Right kidney (tissue), 9 donors: ENCODE measurements around the gene LRP4.
"Not testable (repeated sequence)": the region's sequence is repeated elsewhere in the genome, so short reads cannot be mapped to it uniquely, and the experiment has no call there.

Source experiments
- DNase-seq: peaks from one replicate; pipeline ENCODE4 v3.0.0-alpha.2; 2016
- long read RNA-seq, 8 donors: transcript quantifications; one replicate each; lab custom pipeline, GENCODE V29; 2026

The LRP4 gene, protein sequence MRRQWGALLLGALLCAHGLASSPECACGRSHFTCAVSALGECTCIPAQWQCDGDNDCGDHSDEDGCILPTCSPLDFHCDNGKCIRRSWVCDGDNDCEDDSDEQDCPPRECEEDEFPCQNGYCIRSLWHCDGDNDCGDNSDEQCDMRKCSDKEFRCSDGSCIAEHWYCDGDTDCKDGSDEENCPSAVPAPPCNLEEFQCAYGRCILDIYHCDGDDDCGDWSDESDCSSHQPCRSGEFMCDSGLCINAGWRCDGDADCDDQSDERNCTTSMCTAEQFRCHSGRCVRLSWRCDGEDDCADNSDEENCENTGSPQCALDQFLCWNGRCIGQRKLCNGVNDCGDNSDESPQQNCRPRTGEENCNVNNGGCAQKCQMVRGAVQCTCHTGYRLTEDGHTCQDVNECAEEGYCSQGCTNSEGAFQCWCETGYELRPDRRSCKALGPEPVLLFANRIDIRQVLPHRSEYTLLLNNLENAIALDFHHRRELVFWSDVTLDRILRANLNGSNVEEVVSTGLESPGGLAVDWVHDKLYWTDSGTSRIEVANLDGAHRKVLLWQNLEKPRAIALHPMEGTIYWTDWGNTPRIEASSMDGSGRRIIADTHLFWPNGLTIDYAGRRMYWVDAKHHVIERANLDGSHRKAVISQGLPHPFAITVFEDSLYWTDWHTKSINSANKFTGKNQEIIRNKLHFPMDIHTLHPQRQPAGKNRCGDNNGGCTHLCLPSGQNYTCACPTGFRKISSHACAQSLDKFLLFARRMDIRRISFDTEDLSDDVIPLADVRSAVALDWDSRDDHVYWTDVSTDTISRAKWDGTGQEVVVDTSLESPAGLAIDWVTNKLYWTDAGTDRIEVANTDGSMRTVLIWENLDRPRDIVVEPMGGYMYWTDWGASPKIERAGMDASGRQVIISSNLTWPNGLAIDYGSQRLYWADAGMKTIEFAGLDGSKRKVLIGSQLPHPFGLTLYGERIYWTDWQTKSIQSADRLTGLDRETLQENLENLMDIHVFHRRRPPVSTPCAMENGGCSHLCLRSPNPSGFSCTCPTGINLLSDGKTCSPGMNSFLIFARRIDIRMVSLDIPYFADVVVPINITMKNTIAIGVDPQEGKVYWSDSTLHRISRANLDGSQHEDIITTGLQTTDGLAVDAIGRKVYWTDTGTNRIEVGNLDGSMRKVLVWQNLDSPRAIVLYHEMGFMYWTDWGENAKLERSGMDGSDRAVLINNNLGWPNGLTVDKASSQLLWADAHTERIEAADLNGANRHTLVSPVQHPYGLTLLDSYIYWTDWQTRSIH (N-terminal part only)
- long read RNA-seq, donor 1, full-length matches to known transcripts = 3 of 3 reads
- long read RNA-seq, donor 1, partial matches to known transcripts = 0 of 3 reads
- long read RNA-seq, donor 1, other reads (novel, unspliced or antisense) = 0 of 3 reads
- long read RNA-seq, donor 2, full-length matches to known transcripts = 3 of 10 reads
- long read RNA-seq, donor 2, partial matches to known transcripts = 7 of 10 reads
- long read RNA-seq, donor 2, other reads (novel, unspliced or antisense) = 0 of 10 reads
- long read RNA-seq, donor 3, partial matches to known transcripts = 0 of 1 reads
- long read RNA-seq, donor 3, other reads (novel, unspliced or antisense) = 0 of 1 reads
- long read RNA-seq, donor 4, partial matches to known transcripts = 0 of 1 reads
- long read RNA-seq, donor 4, other reads (novel, unspliced or antisense) = 0 of 1 reads
- long read RNA-seq, donor 5, partial matches to known transcripts = 0 of 1 reads
- long read RNA-seq, donor 5, other reads (novel, unspliced or antisense) = 0 of 1 reads
- long read RNA-seq, donor 6, partial matches to known transcripts = 0 of 2 reads
- long read RNA-seq, donor 6, other reads (novel, unspliced or antisense) = 0 of 2 reads
- long read RNA-seq, donor 7 = 0 reads
- long read RNA-seq, donor 8, partial matches to known transcripts = 0 of 1 reads
- long read RNA-seq, donor 8, other reads (novel, unspliced or antisense) = 0 of 1 reads

DNA sequence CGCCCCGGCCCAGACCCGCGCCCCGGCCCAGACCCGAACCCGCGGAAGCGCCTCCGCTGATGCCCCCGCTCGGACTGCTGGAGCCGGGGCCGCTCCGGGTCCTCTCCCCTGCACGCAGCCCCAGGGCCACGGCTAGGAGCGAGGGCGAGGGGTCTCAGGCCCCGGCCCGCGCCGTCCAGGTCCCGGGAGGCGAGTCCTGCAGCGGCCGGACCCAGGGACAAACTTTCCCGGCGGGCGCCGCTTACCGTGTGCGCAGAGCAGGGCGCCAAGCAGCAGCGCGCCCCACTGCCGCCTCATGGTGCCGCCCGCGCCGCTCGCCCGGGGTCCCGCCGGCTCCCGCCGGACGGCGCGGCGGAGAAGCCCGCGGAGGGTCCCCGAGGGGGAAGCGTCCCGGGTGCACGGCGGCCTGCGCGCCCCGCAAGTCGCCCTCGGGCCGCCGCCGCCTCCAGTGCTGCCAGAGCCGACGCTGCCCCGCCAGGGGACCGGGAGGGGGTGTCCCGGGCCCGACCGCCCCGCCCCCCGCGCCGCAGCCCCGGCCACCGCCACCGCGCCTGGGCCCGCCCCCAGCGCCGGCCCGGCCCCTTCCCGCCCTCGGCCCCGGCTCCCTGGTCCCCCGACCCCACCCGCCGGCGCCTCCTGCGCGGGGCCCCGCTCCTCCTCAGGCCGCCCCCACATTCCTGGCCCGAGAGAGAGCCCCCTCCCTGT is at the start of gene LRP4:
Gene LRP4, minus strand, starts transcription at position 468 of the 705 bp plus-strand sequence. Its CDS starts 171 bp downstream, at position 297.
- DNase-seq = peak; percentile 80

DNA sequence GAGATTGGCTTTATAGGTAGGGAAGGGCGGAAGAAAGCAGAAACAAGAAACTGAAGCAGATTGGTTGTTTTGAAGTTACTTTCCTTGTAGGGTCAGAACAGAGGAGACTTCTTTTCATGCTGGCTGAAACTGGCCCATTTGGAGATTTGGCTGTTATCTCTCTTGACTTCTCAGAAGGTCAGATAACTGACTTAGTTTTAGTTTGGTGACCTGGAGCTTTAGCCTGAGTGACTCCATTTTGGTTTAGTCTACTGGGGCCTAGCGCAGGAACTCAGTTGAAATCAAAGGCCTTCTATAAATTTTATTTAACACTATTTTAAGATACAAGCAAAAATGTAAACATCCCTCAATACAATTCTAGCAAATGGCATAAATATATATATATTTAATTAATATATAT is 49.6 kb upstream of the LRP4 start:
- no peak for DNase-seq

DNA sequence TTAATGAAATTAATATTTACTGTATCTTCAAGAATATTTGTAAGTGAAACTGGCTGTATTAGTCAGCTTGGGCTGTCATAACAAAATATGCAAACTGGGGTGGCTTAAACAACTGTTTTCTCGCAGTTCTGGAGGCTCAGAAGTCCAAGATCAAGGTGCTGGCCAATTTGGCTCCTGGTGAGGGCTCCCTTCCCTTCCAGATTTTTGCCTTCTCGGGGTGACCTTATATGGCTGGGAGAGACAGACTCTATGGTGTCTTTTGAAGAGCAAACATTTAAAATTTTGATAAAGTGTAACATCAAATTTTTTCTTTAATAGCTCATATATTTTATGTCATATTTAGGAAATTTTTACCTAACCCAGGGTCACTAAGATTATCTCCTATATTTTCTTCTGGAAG is 48.4 kb upstream of the LRP4 start:
- DNase-seq = no peak

DNA sequence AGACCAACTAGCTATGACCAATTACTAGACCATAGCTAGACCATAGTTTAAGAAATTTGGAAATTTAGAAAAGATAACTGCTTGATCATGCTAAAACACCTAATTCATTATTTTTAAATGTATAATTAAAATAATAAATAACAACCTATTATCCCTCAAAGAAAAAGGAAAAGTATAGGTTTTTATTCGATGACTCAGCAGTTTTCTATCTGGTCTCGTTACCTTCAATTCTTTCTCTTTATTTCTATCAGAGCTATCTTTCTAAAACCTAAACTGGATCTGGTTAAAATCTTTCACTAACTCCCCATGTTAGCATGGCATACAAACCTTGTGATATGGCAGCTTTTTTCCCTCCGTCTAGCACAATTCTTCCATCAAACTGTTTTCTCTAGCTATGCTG is 45.5 kb upstream of the LRP4 start:
- no peak for DNase-seq

DNA sequence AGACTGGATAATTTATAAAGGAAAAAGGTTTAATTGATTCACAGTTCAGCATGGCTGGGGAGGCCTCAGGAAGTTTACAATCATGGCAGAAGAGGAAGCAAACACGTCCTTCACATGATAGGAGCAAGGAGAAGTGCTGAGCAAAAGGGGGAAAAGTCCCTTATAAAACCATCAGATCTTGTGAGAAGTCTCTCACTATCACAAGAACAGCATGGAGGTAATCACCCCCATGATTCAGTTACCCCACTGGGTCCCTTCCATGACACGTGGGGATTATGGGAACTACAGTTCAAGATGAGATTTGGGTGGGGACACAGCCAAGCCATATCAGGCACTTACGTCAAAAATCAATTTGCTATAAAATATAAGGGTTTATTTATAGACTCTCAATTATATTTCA is 43.5 kb upstream of the LRP4 start:
- DNase-seq = not testable (repeated sequence)

DNA sequence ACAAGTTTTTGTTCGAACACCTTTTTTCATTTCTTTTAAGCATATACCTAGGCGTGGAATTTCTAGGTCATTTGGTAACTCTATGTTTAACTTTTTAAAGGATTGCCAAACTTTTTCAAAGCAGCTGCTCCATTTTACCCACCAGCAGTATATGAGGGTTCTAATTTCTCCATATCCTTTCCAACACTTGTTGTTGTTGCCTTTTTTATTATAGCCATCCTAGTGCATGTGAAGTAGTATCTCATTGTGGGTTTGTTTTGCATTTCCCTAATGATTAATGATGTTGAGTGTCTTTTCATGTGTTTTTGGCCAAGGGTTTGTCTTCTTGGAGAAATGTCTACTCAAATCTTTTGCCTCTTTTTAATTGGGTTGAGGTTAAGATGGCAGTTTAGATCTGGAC is 42.7 kb upstream of the LRP4 start:
- no peak for DNase-seq

DNA sequence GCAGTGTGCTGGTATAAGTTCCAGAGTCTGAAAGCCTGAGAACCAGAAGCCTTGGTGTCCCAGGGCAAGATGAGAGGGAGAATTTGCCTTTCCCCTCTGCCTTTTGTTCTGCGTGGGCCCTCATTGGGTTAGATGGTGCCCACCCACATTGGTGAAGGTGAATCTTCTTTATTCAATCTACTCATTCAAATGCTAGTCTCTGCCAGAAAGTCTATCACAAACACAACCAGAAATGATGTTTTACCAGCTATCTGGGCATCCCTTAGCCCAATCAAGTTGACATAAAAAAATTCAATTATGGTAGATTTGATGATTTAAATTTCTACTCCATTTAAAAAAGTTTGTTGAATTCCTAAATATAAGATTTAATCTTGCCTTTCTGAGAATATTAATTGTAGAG is 40.4 kb upstream of the LRP4 start:
- DNase-seq = no peak

DNA sequence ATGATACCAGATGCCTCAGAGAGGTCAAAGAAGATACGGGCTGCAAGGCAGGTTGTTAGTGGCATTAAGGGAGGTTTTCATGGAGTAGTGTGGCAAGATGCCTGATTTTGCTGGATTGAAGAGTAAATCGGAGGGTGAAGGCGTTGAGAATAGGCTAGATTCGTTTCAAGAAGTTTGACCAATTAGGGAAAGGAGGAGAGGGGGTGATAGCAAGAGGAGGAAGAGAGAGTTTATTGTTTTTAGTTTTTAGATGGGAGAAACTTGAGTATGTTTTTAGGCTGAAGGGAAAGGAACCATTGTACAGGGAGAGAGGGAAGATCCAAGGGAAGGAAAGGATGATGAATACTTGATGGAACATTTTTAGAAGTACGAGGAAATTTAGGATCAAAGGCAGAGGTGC is 34.7 kb upstream of the LRP4 start:
- no peak for DNase-seq

DNA sequence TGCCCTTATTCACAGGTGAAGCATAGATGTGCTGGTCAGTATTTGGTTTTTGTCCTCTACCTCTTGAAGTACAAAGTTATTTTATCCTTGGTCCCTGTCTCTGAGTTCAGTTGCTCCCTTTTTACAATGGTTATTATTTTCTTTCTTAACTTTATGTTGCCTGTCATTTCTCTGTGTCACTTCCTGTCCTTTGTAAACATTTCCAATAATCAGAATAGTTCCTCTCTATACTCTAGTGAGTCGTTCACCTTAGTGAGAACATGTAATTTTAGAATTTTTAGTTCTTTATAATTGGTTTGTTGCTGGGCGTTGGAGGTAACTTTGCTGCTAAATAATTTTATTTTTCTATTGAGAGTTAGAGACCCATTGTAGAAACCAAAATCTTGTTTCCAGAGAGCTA is 34.2 kb upstream of the LRP4 start:
- DNase-seq = no peak

DNA sequence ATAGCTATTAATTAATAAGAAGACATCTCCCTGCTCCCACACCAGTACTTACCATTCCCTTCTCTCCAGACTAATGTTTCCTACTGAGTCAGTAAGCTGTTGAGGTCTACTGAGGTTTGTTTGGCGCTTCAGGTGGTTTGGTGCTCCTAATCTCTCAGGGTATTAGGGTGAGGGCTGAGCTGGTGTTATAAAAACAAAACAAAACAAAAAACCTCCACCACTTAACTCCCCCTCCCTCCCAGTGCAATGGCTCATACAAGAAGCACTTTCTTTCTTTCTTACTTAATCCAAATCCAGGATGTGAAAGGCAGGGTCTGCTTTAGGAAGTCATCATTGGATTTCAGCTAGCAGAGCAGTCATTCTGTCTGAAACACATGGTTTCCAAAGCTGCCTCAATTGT is 33.5 kb upstream of the LRP4 start:
- DNase-seq = no peak

DNA sequence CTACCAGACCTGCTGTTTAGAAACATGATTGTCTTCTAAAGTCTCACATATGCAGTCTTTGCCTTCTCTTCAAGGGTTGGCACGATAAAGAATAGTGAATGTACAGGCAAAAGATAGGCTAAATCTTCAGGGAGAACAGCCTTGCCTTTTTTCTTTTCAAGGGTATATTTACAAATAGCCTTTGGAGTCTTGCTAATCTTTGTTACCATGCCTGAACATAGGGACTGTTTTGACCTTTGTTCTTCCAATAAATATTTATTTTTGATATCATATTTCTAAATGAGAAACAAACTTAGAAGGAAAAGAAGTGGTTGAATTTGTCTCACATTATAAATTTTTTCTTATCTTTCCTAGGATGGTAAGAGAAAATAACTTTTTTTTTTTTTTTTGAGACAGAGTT is 30.9 kb upstream of the LRP4 start:
- no peak for DNase-seq

DNA sequence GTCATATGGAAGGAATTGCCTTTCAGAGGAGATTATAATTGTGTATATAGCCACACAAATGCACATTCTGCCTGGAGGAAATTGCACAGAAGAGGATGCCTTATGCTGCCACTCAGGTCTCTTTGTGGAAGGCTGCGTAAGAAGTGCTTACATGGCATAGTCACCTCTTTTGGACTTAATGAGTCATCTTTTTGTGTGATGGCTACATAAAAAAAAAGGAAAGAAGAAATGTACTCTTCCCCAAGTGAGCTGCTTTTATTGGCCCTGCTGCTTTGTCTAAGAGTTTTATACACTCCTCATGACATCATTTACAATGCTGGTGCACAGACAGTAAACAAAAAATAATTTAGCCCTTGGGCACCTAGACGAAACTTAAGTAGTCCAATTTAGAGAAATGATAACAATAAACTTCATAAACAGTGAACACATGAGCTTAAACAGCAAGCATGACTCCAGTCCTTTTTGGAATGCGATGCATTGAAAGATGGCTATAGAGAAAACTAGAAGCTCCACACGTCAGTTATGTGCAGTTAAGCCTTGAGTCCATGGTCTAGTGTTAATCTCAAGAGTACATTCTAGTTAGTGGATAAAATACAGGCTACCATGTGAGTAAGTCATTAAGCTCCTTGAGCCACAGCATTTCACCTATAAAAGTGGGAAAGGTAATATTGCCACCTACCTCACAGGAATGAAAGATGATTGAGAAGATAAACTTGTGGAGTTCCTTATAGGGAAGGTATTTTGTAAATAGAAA is 30.2 kb upstream of the LRP4 start:
- DNase-seq = no peak

DNA sequence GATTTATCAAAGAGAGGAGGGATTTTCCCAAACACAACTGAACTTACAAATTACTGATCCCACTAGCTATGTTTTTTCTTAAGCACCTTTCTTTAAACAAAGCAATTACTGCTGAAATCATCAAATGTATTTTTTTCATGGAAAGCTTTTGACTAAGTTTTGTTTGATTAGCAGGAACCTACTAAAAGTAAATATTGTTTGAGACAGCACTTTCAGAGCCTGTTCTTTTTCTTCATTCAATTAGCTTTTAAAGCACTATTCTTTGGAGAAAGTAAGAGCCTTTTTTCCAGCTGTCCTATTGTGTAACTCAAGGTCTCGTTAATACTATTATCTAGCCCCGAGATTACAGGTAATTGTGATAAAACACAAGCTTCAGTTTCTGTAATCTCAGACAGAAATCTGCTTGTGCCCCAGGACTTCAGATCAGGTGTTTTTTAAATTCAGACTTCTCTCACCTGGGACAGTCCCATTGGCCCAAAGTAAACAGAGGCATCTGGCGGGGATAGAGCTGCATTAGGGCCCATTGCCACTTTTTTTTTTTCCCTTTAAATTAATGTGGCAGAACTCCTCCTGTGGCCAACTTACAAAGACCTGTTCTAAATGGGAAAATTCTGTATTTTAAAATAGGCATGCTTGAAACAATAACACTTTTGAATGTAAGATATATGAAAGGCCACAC is 29.2 kb upstream of the LRP4 start:
- no peak for DNase-seq

DNA sequence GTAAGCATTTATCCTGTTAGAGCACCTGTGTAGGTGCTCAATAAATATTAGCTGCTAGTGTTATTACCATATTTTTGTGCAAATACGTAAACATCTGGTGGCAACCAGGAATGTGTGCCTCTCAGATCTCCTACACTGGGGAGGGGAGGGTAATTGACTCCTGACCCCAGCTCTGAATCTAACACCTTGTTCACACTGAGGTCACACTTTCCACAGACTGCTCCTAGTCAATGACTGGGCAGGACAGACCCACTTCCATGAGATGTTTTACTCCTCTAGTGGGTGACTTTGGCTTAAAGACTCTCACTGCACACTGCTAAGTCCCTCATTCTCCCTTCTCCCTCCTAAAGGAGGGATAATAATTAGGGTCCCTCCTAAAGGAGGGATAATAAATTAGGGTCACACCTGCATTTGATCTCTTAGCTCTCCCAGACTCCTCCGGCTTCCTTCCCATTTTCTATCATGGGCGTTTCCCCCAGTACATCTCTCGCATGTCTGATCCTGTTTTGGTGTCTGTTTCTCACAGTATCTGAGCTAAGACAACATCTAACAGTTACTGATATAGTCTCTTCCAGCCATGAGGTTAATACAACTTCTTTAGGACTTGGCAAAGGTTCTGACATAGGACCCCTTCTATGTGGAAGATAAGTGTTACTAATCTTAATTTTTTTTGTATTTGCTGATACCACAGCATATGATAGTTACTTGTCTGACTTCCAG is 26.2 kb upstream of the LRP4 start:
- DNase-seq = no peak

DNA sequence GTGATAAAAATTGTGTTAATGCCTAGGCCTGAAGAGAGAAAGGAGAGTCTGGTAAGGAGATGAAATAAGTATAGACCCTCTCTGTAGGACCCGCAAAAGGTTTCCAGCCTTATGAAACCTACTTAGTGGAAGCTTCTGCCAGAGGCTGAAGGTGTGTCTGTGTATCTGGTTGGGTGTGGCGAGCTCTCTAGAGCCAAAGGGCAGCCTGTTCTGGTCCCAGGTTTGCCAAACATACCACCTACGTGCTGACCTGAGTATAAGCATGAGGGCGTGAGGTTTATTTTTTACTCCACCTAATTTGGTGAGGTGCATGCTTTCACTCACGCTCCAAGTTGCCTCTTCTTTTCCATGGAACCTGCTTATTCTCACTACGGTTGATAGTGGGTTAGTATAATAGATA is 23.8 kb upstream of the LRP4 start:
- no peak for DNase-seq

DNA sequence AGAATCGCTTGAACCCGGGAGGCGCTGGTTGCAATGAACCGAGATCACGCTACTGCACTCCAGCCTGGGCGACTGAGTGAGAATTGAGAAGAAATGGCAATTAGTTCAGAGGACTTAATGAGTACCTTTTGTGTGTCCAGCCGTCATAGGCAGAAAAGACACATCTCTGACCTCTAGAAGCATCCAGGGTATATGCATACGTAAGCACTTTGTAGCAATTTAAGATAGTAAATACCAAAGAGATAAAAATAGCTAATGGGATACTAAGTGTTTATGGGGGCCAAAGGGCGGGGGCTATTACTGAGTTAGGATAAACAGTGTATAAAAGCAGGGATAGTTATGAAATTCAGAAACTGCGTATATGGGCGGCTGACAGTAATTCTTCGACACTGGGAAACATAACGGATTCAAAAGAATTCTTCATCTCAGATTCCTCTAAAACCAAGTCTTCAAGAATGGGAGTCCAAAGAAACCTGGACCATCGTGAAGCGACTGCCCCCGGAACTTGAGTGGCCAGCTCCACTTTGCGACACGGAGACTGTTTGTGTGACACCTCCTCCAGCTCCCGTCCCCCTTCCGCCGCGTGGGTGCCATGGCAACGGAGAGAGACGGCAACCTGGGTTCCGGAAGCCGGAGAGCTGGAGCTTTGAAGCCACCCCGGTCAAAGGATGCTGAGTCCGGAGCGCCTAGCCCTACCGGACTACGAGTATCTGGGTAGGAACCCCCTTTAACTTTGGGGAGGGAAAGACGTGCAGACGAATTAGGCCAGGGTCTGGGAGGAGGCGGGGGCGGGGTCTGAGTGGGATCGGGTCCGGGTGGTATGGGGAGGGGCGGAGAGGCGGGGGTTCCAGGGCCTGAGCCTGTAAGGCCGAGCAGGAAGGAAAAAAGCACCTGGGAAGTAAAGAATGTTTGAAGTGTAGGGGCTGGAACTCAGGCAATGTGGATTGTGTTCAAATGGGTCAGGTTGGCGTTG is 18.1 kb upstream of the LRP4 start, which contains the start of gene CSTPP1:
Gene CSTPP1, plus strand, starts transcription at position 624 of the 973 bp plus-strand sequence. Its CDS starts 45 bp downstream, at position 669.
- peak; percentile 82 for DNase-seq

DNA sequence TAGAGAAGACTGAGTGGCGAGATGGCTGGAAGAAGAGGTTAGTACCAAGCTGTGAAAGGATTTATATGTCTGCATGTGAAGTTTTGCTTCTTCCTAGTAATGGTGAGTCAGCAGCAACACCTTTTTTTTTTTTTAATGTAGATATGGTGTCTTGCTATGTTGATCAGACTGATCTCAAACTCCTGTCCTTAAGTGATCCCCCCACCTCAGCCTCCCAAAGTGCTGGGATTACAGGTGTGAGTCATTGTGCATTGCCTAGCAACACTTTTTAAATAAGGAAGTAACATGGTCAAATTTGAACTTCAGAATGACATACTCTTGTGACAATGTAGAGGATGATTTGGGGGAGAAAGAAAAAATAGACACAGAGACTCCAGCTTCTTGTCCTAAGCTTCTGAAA is 11.7 kb upstream of the LRP4 start:
- no peak for DNase-seq
